Measurements from ENCODE around the gene RNF220. TPM values are rescaled to one million over a fixed set of nuclear protein-coding genes. Genes with fewer than 3 reads are reported as not detected.
A peak's percentile ranks its signal among the peaks of the same experiment; 100 is the strongest.

Gene RNF220
- total and polyA plus RNA-seq, 9 of the 15 experiments (the other 6 are each of a cell fraction or from before 2014, with no cell fraction given): 5.1 to 117 (median 66.9) TPM

GRCh38 chr1:44632598-44632997 is 227.5 kb downstream of the RNF220 start (continued):
- no peak for TF ChIP-seq HES1 (IDR thresholded peaks at IDR 0.05; ENCODE audit: low read depth)
- TF ChIP-seq FOXJ3 (CRISPR knock-in tag; IDR thresholded peaks at IDR 0.05): no peak
- no peak for TF ChIP-seq ZNF121 (CRISPR knock-in tag; conservative IDR thresholded peaks at IDR 0.05)
- no peak for TF ChIP-seq GTF2A2 (tag; IDR thresholded peaks at IDR 0.05)
- TF ChIP-seq NR4A1 (CRISPR knock-in tag; IDR thresholded peaks at IDR 0.05): no peak
- no peak for TF ChIP-seq NR4A1 (tag; IDR thresholded peaks at IDR 0.05)
- no peak for TF ChIP-seq HINFP (tag; conservative IDR thresholded peaks at IDR 0.05; ENCODE audit: low read depth)
- no peak for TF ChIP-seq ELF2 (CRISPR knock-in tag; IDR thresholded peaks at IDR 0.05)
- TF ChIP-seq ETV6 (IDR thresholded peaks at IDR 0.05; ENCODE audit: borderline replicate concordance in 1 of 2, low read depth in 2 of 2, low read length in 1 of 2): no peak
- no peak for TF ChIP-seq ETV6 (CRISPR knock-in tag; IDR thresholded peaks at IDR 0.05; ENCODE audit: borderline replicate concordance)
- peak; percentile 35; the same call in 1 of the 2 replicates for TF ChIP-seq EP300 (IDR thresholded peaks at IDR 0.05; ENCODE audit: low read length)
- TF ChIP-seq ZNF780A (CRISPR knock-in tag; IDR thresholded peaks at IDR 0.05): no peak
- TF ChIP-seq HNRNPLL (IDR thresholded peaks at IDR 0.05; ENCODE audit: low read depth, low read length, poor library complexity, severe bottlenecking): no peak
- no peak for TF ChIP-seq ZNF699 (CRISPR knock-in tag; IDR thresholded peaks at IDR 0.05; ENCODE audit: insufficient replicate concordance)
- no peak for TF ChIP-seq PTTG1 (tag; IDR thresholded peaks at IDR 0.05; ENCODE audit: low read depth)
- TF ChIP-seq NCOA1 (IDR thresholded peaks at IDR 0.05; ENCODE audit: low read depth): no peak
- TF ChIP-seq CREB5 (CRISPR knock-in tag; IDR thresholded peaks at IDR 0.05): no peak
- no peak for TF ChIP-seq AFF4 (CRISPR knock-in tag; IDR thresholded peaks at IDR 0.05)
- no peak for TF ChIP-seq TBL1XR1 (IDR thresholded peaks at IDR 0.05; ENCODE audit: low read length in 2 of 2)
- no peak for TF ChIP-seq GATAD2A (IDR thresholded peaks at IDR 0.05)

All from K562 (cell line).